HepG2 (cell line): ENCODE measurements around the gene ETS2. TPM values are rescaled to one million over a fixed set of nuclear protein-coding genes. Genes with fewer than 3 reads are reported as not detected.

Experiments
- ARHGAP35 ChIP-seq: sonication (generic); formaldehyde crosslinking; IDR thresholded peaks from 2 replicates; pipeline ENCODE4 v1.9.0; 2022; ENCODE audit warnings: mild to moderate bottlenecking, inconsistent platforms, moderate library complexity, missing genetic modification reagents, borderline replicate concordance
- ATF1 ChIP-seq: IDR thresholded peaks from 2 replicates; pipeline ENCODE4 v1.6.1; 2016; ENCODE audit warnings: mild to moderate bottlenecking, control low read depth
- ATF7 ChIP-seq, 2 experiments: fragments of 450-650 bp in 1 of 2; sonication (generic) in 1 of 2; formaldehyde crosslinking in 1 of 2; IDR thresholded peaks; 2 replicates each; pipeline versions ENCODE4 v1.4.0 to v1.6.1; 2016 to 2020; ENCODE audit warnings: antibody characterized with exemption in 1 of 2, mild to moderate bottlenecking in 1 of 2, missing genetic modification reagents in 1 of 2
- ATRX ChIP-seq: sonication (generic); formaldehyde crosslinking; IDR thresholded peaks from 2 replicates; pipeline ENCODE4 v1.4.0; 2020; ENCODE audit warnings: missing genetic modification reagents, borderline replicate concordance
- BRD4 ChIP-seq: sonication (generic); formaldehyde crosslinking; IDR thresholded peaks from 2 replicates; pipeline ENCODE4 v1.4.0; 2020; ENCODE audit warnings: missing genetic modification reagents
- DMTF1 ChIP-seq: sonication (generic); formaldehyde crosslinking; IDR thresholded peaks from 2 replicates; pipeline ENCODE4 v1.4.0; 2020; ENCODE audit warnings: mild to moderate bottlenecking, missing genetic modification reagents
- FOSL2 ChIP-seq: sonication (generic); formaldehyde crosslinking; IDR thresholded peaks from 2 replicates; pipeline ENCODE4 v1.4.0; 2020; ENCODE audit warnings: missing genetic modification reagents
- FOXK1 ChIP-seq: sonication (generic); formaldehyde crosslinking; IDR thresholded peaks from 2 replicates; pipeline ENCODE4 v1.4.0; 2020; ENCODE audit warnings: low read depth, missing genetic modification reagents, borderline replicate concordance
- GPN1 ChIP-seq: sonication (generic); formaldehyde crosslinking; IDR thresholded peaks from 2 replicates; pipeline ENCODE4 v1.5.1; 2020; ENCODE audit warnings: missing genetic modification reagents, borderline replicate concordance
- HDAC1 ChIP-seq: sonication (generic); formaldehyde crosslinking; IDR thresholded peaks from 2 replicates; pipeline ENCODE4 v1.5.1; 2020; ENCODE audit warnings: mild to moderate bottlenecking, missing genetic modification reagents
- HNF4G ChIP-seq, 2 experiments: sonication (generic) in 1 of 2; formaldehyde crosslinking in 1 of 2; IDR thresholded peaks; 2 replicates each; pipeline versions ENCODE4 v1.4.0 to v1.6.1; 2011 to 2020; ENCODE audit warnings: borderline replicate concordance in 2 of 2, low read depth in 2 of 2, mild to moderate bottlenecking in 2 of 2, low read length in 1 of 2, missing genetic modification reagents in 1 of 2, moderate library complexity in 1 of 2
- MED1 ChIP-seq: sonication (generic); formaldehyde crosslinking; IDR thresholded peaks from 2 replicates; pipeline ENCODE4 v1.4.0; 2020; ENCODE audit warnings: missing genetic modification reagents
- MLX ChIP-seq: IDR thresholded peaks from 2 replicates; pipeline ENCODE4 v1.6.1; 2016
- PHF5A ChIP-seq: IDR thresholded peaks from one replicate; pipeline ENCODE4 v1.6.1; 2018; ENCODE audit warnings: low read depth, missing genetic modification reagents; ENCODE audit not compliant: unreplicated experiment
- RFX1 ChIP-seq: fragments of 450-650 bp; IDR thresholded peaks from 2 replicates; pipeline ENCODE4 v1.6.1; 2017
- RFXAP ChIP-seq: sonication (generic); formaldehyde crosslinking; IDR thresholded peaks from 2 replicates; pipeline ENCODE4 v1.4.0; 2020; ENCODE audit warnings: missing genetic modification reagents, borderline replicate concordance
- WIZ ChIP-seq: sonication (generic); formaldehyde crosslinking; IDR thresholded peaks from 2 replicates; pipeline ENCODE4 v1.5.1; 2020; ENCODE audit warnings: mild to moderate bottlenecking, missing genetic modification reagents
- ZNF10 ChIP-seq: sonication (generic); formaldehyde crosslinking; IDR thresholded peaks from 2 replicates; pipeline ENCODE4 v1.4.0; 2020; ENCODE audit warnings: mild to moderate bottlenecking, low read depth, missing genetic modification reagents, borderline replicate concordance
- ZNF614 ChIP-seq: IDR thresholded peaks from 2 replicates; pipeline ENCODE4 v1.6.1; 2018; ENCODE audit warnings: missing biosample characterization, missing genetic modification reagents, inconsistent platforms, borderline replicate concordance
- ZNF879 ChIP-seq: sonication (generic); formaldehyde crosslinking; IDR thresholded peaks from 2 replicates; pipeline ENCODE4 v1.8.1; 2023; ENCODE audit warnings: missing genetic modification reagents
- ZSCAN9 ChIP-seq: IDR thresholded peaks from 2 replicates; pipeline ENCODE4 v1.6.1; 2016; ENCODE audit warnings: borderline replicate concordance
- polyA plus RNA-seq, 8 experiments: library from polyadenylated mRNA; depleted of rRNA in 3 of 8; stranded (reverse) in 7 of 8; unstranded in 1 of 8; fragments of >200 nt; fragmentation: Illumina TruSeq in 4 of 8; extraction: Trizol in 4 of 8; gene quantifications; 2 replicates each; pipeline versions ENCODE4 v1.2.1 to v1.2.3, GENCODE V29; 2011 to 2016; ENCODE audit warnings: low read depth in 4 of 8, missing spikeins in 1 of 8, mixed read lengths in 1 of 8; ENCODE audit not compliant: insufficient read depth in 1 of 8
- total RNA-seq, 5 experiments: library from RNA; depleted of rRNA; stranded (reverse); fragments of >200 nt; fragmentation: Illumina TruSeq; extraction: Trizol; gene quantifications; 2 replicates each; pipeline ENCODE4 v1.2.3, GENCODE V29; 2016; ENCODE audit warnings: low read depth in 1 of 5
- TF ChIP-seq, protein P1 (sequence below): IDR thresholded peaks from 2 replicates; pipeline ENCODE4 v1.4.0; 2020; ENCODE audit warnings: mild to moderate bottlenecking, missing genetic modification reagents

The ETS2 gene
- total and polyA plus RNA-seq, 2 of the 13 experiments (the other 11 are each of a cell fraction or from before 2014, with no cell fraction given) = 24.6 to 64.4 TPM

DNA sequence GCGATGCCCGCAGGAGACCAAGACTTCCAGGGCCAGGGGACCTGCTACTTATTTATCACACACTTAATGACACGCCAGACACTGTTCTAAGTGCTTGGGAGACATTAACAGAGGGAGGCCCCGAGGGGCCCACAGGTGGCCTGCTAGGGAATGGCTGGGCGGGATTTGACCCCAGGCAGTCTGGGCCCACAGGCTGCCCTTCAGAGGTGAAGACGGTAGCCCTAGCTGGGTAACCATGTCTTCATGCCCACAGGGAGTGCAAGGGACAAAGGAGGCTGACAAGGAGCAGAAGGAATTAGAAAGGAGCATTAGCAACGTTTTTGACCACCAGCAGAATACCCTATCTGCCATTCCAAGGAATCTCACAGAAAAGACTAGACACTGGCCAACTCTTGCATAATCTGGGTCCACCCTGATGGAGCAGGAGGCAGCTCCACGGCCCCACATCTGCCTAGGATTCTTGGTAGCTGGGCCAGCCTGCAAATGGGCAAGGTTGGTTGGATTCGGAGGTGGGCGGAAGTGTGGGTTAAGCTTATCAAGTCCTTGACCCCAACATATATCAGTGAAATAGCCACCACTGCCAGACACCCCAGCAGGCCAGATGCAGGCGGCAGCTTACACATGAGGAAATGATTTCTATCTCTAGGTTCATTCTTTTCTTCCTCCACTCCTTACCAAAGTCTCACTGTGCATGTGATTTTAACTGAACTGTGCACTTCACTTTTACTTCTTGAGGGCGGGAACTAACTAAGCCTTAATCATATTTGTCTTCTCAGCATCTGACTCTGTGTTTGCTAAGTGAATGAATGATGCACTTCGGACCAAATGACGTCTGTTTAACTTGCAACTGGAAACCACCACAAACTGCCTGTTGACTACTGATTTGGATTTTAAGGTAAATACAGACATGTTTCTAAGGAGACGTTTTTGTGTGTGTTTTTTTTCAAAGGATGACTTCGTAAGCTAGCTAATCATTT is 3.4 kb upstream of the ETS2 start (continued):
- TF ChIP-seq, protein P1, sequence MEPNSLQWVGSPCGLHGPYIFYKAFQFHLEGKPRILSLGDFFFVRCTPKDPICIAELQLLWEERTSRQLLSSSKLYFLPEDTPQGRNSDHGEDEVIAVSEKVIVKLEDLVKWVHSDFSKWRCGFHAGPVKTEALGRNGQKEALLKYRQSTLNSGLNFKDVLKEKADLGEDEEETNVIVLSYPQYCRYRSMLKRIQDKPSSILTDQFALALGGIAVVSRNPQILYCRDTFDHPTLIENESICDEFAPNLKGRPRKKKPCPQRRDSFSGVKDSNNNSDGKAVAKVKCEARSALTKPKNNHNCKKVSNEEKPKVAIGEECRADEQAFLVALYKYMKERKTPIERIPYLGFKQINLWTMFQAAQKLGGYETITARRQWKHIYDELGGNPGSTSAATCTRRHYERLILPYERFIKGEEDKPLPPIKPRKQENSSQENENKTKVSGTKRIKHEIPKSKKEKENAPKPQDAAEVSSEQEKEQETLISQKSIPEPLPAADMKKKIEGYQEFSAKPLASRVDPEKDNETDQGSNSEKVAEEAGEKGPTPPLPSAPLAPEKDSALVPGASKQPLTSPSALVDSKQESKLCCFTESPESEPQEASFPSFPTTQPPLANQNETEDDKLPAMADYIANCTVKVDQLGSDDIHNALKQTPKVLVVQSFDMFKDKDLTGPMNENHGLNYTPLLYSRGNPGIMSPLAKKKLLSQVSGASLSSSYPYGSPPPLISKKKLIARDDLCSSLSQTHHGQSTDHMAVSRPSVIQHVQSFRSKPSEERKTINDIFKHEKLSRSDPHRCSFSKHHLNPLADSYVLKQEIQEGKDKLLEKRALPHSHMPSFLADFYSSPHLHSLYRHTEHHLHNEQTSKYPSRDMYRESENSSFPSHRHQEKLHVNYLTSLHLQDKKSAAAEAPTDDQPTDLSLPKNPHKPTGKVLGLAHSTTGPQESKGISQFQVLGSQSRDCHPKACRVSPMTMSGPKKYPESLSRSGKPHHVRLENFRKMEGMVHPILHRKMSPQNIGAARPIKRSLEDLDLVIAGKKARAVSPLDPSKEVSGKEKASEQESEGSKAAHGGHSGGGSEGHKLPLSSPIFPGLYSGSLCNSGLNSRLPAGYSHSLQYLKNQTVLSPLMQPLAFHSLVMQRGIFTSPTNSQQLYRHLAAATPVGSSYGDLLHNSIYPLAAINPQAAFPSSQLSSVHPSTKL = peak; percentile 75
- TF ChIP-seq WIZ (CRISPR knock-in tag) (0 out of 2 replicates have a peak, but pooled peaks have one; percentile 32), MLX (peak; percentile 59; the same call in 1 of the 2 replicates), FOXK1 (peak; percentile 74; the same call in 1 of the 2 replicates), RFX1 (peak; percentile 50), PHF5A (no peak), HNF4G (IDR thresholded peaks at IDR 0.05; ENCODE audit: borderline replicate concordance, low read depth, low read length) (peak; percentile 70; the same call in 1 of the 2 replicates), HNF4G (CRISPR knock-in tag; IDR thresholded peaks at IDR 0.05; ENCODE audit: borderline replicate concordance, low read depth) (no peak), ATRX (CRISPR knock-in tag) (no peak), ARHGAP35 (CRISPR knock-in tag) (no peak), BRD4 (CRISPR knock-in tag) (no peak), ZNF614 (CRISPR knock-in tag) (no peak), GPN1 (CRISPR knock-in tag) (no peak), RFXAP (0 out of 2 replicates have a peak, but pooled peaks have one; percentile 39), ZNF10 (no peak), ATF7 (IDR thresholded peaks at IDR 0.05) (peak; percentile 73), ATF7 (CRISPR knock-in tag; IDR thresholded peaks at IDR 0.05) (peak; percentile 50; the same call in 1 of the 2 replicates), HDAC1 (CRISPR knock-in tag) (peak; percentile 58), FOSL2 (peak; percentile 80), DMTF1 (CRISPR knock-in tag) (no peak), ZSCAN9 (CRISPR knock-in tag) (peak; percentile 62; the same call in 1 of the 2 replicates), ZNF879 (CRISPR knock-in tag) (no peak), MED1 (CRISPR knock-in tag) (peak; percentile 84), ATF1 (CRISPR knock-in tag) (peak; percentile 57)
